GM19452 (cell line): ENCODE measurements around the gene NFIX.

Source experiments
- ATAC-seq: cut with Tn5 transposase; IDR thresholded peaks from one replicate; pipeline ENCODE4 v1.9.1; 2021; ENCODE audit not compliant: unreplicated experiment

Gene NFIX

GRCh38 chr19:13146763-13147563 lies 151.7 kb downstream of the NFIX start:
- no peak for ATAC-seq
